Stimulated activated CD4-positive, alpha-beta T cell treated with anti-CD3 and anti-CD28 coated beads, Interleukin-2, amount 100 ng/mL, for 24 hours (primary cell): Measurements from ENCODE around the gene ZP4.
"Not testable (repeated sequence)": the region's sequence is repeated elsewhere in the genome, so short reads cannot be mapped to it uniquely, and the experiment has no call there.

Experiments
- DNase-seq, 2 donors: peaks; one replicate each; pipeline ENCODE4 v3.0.0-alpha.2; 2020

Gene ZP4

GRCh38 chr1:237873487-237874211, 17.1 kb downstream of the ZP4 start:
- no peak for DNase-seq

- no peak for DNase-seq
Measured at GRCh38 chr1:237868817-237869600, 21.7 kb downstream of the ZP4 start.

- DNase-seq: no peak
Measured at GRCh38 chr1:237867380-237867888, 23.3 kb downstream of the ZP4 start.

- DNase-seq: peak in 1 of 2 donors; percentile 32
Measured at GRCh38 chr1:237864338-237865244, 26.1 kb downstream of the ZP4 start.

GRCh38 chr1:237863234-237863633, 27.5 kb downstream of the ZP4 start:
- no peak for DNase-seq

GRCh38 chr1:237861944-237862343, 28.8 kb downstream of the ZP4 start:
- no peak for DNase-seq

GRCh38 chr1:237858992-237859391, 31.7 kb downstream of the ZP4 start:
- no peak for DNase-seq

- DNase-seq: no peak
Measured at GRCh38 chr1:237857455-237857854, 33.3 kb downstream of the ZP4 start.

GRCh38 chr1:237852342-237852741, 38.4 kb downstream of the ZP4 start:
- no peak for DNase-seq

- DNase-seq: peak in 1 of 2 donors; percentile 42
Measured at GRCh38 chr1:237851210-237851845, 39.4 kb downstream of the ZP4 start.

GRCh38 chr1:237843516-237843915, 47.2 kb downstream of the ZP4 start:
- DNase-seq: not testable (repeated sequence)

GRCh38 chr1:237841485-237841884, 49.2 kb downstream of the ZP4 start:
- no peak for DNase-seq

GRCh38 chr1:237838904-237839534, 51.7 kb downstream of the ZP4 start:
- DNase-seq: no peak

GRCh38 chr1:237838320-237838719, 52.4 kb downstream of the ZP4 start:
- no peak for DNase-seq

GRCh38 chr1:237834461-237834860, 56.3 kb downstream of the ZP4 start:
- no peak for DNase-seq

- no peak for DNase-seq
Measured at GRCh38 chr1:237834048-237834447, 56.7 kb downstream of the ZP4 start.

- no peak for DNase-seq
Measured at GRCh38 chr1:237832858-237833257, 57.9 kb downstream of the ZP4 start.
